Neural cell (in vitro differentiated cells): ENCODE measurements around the gene OLFM1. TPM values are rescaled to one million over a fixed set of nuclear protein-coding genes. Genes with fewer than 3 reads are reported as not detected.
A peak's percentile ranks its signal among the peaks of the same experiment; 100 is the strongest.

Experiments used
- H2AFZ ChIP-seq: fragments of 200-600, 300-800 bp; sonication (generic), shearing (Covaris generic); 2 replicates; pipeline ENCODE4 v1.6.0; 2014; ENCODE audit warnings: low read depth, mild to moderate bottlenecking, antibody characterized with exemption, low read length, moderate library complexity
- H3F3A ChIP-seq: fragments of 200-600 bp; shearing (Covaris generic); 2 replicates; pipeline ENCODE4 v1.6.1; 2016; ENCODE audit warnings: mild to moderate bottlenecking, moderate library complexity, mixed read lengths, antibody characterized with exemption, low read length; ENCODE audit not compliant: insufficient read depth, poor library complexity, severe bottlenecking
- H3K27ac ChIP-seq: fragments of 200-600, 300-800 bp; sonication (generic), shearing (Covaris generic); 2 replicates; pipeline ENCODE4 v1.5.1; 2014; ENCODE audit warnings: mild to moderate bottlenecking, low read length, moderate library complexity
- H3K27me3 ChIP-seq: fragments of 300-800, 200-600 bp; sonication (generic), shearing (Covaris generic); 2 replicates; pipeline ENCODE4 v1.6.0; 2014; ENCODE audit warnings: mild to moderate bottlenecking, low read depth, low read length, moderate library complexity; ENCODE audit not compliant: insufficient read depth
- H3K36me3 ChIP-seq: fragments of 300-800, 200-600 bp; sonication (generic), shearing (Covaris generic); 2 replicates; pipeline ENCODE4 v1.5.1; 2014; ENCODE audit warnings: mild to moderate bottlenecking, antibody characterized with exemption, low read length, moderate library complexity; ENCODE audit not compliant: insufficient read depth
- H3K4me2 ChIP-seq: fragments of 300-800, 200-600 bp; sonication (generic), shearing (Covaris generic); 2 replicates; pipeline ENCODE4 v1.6.0; 2014; ENCODE audit warnings: mild to moderate bottlenecking, low read length
- H3K4me3 ChIP-seq: fragments of 300-800, 200-600 bp; sonication (generic), shearing (Covaris generic); 2 replicates; pipeline ENCODE4 v1.5.1; 2014; ENCODE audit warnings: mild to moderate bottlenecking, low read length, moderate library complexity
- H3K79me2 ChIP-seq: fragments of 200-600 bp; shearing (Covaris generic); replicated peaks from 2 replicates; pipeline ENCODE4 v1.6.0; 2014; ENCODE audit warnings: mild to moderate bottlenecking, low read length, moderate library complexity; ENCODE audit not compliant: insufficient read depth
- H3K9ac ChIP-seq: fragments of 300-800, 200-600 bp; sonication (generic), shearing (Covaris generic); 2 replicates; pipeline ENCODE4 v1.6.1; 2016; ENCODE audit warnings: mild to moderate bottlenecking, low read length, mixed read lengths
- H3K9me2 ChIP-seq: fragments of 200-600 bp; shearing (Covaris generic); 2 replicates; pipeline ENCODE4 v1.6.1; 2016; ENCODE audit warnings: mild to moderate bottlenecking, low read length, mixed read lengths; ENCODE audit not compliant: insufficient read depth
- H3K9me3 ChIP-seq: fragments of 200-600, 300-800 bp; sonication (generic), shearing (Covaris generic); 2 replicates; pipeline ENCODE4 v1.6.1; 2016; ENCODE audit warnings: mild to moderate bottlenecking, mixed run types, low read length, moderate library complexity, mixed read lengths
- H4K20me1 ChIP-seq: fragments of 200-600 bp; shearing (Covaris generic); 2 replicates; pipeline ENCODE4 v1.6.1; 2016; ENCODE audit warnings: mild to moderate bottlenecking, mixed run types; ENCODE audit not compliant: insufficient read depth
- CTCF ChIP-seq: fragments of 450-650 bp; IDR thresholded peaks from 2 replicates; pipeline ENCODE4 v1.5.1; 2014; ENCODE audit warnings: antibody characterized with exemption, mild to moderate bottlenecking, moderate library complexity; ENCODE audit not compliant: poor library complexity, severe bottlenecking
- MXI1 ChIP-seq: fragments of 450-650 bp; conservative IDR thresholded peaks from 2 replicates; pipeline ENCODE4 v1.6.1; 2014; ENCODE audit warnings: antibody characterized with exemption, mild to moderate bottlenecking; ENCODE audit not compliant: poor library complexity, severe bottlenecking
- POLR2AphosphoS5 ChIP-seq: IDR thresholded peaks from 2 replicates; pipeline ENCODE4 v1.6.1; 2012
- RAD21 ChIP-seq: fragments of 450-650 bp; conservative IDR thresholded peaks from 2 replicates; pipeline ENCODE4 v1.6.1; 2014; ENCODE audit warnings: antibody characterized with exemption, mild to moderate bottlenecking, moderate library complexity
- REST ChIP-seq: IDR thresholded peaks from 2 replicates; pipeline ENCODE4 v1.6.1; 2012; ENCODE audit warnings: borderline replicate concordance
- SMC3 ChIP-seq: fragments of 450-650 bp; conservative IDR thresholded peaks from 2 replicates; pipeline ENCODE4 v1.6.1; 2014; ENCODE audit warnings: antibody characterized with exemption, mild to moderate bottlenecking, moderate library complexity; ENCODE audit not compliant: poor library complexity
- TAF1 ChIP-seq: IDR thresholded peaks from 2 replicates; pipeline ENCODE4 v1.6.1; 2012; ENCODE audit warnings: low read depth
- polyA plus RNA-seq: library from polyadenylated mRNA; depleted of rRNA; stranded (reverse); fragments of >200 nt; gene quantifications from 2 replicates; pipeline ENCODE4 v1.2.3, GENCODE V29; 2014

Gene OLFM1
- polyA plus RNA-seq, 1 donor from 2014 or later, result 102 TPM

GRCh38 chr9:135088348-135088978 is 995 bp downstream of the OLFM1 start:
- H3K27me3 ChIP-seq, result peaks cover 34% of the 10 kb centered on the region

More at GRCh38 chr9:135088348-135088978, 995 bp downstream of the OLFM1 start:
- Histone ChIP-seq H3K79me2 (no peaks in the 10 kb centered on the region), H3K9me3 (no peaks in the 10 kb centered on the region), H3K36me3 (no peaks in the 10 kb centered on the region), H3K4me2 (no peak overlapping the region), H2AFZ (no peak overlapping the region), H3K27ac (no peak overlapping the region), H3K9ac (peak overlapping the region; percentile 52), H3F3A (no peaks in the 10 kb centered on the region), H3K9me2 (no peaks in the 10 kb centered on the region), H4K20me1 (peaks cover 4% of the 10 kb centered on the region), H3K4me3 (peak overlapping the region; percentile 66)
- no peak for TF ChIP-seq REST
- TF ChIP-seq RAD21, result no peak
- TF ChIP-seq POLR2AphosphoS5, result no peak
- no peak for TF ChIP-seq MXI1
- TF ChIP-seq CTCF, result no peak
- no peak for TF ChIP-seq SMC3
- no peak for TF ChIP-seq TAF1
